CD4-positive, alpha-beta T cell treated with Interleukin-17A for 1 hour (primary cell): Measurements from ENCODE around the gene IDI1.
"Not testable (repeated sequence)": the region's sequence is repeated elsewhere in the genome, so short reads cannot be mapped to it uniquely, and the experiment has no call there.

Experiments used
- DNase-seq: peaks from one replicate; pipeline ENCODE4 v3.0.0-alpha.2; 2020

Gene IDI1

GRCh38 chr10:1048732-1049424 lies at the start of gene IDI1:
IDI1 (minus strand) TSS chr10:1049119; CDS start chr10:1049003, 116 bp downstream.
- peak; percentile 98 for DNase-seq

GRCh38 chr10:1097436-1097835 lies 48.5 kb upstream of the IDI1 start:
- DNase-seq = no peak

- DNase-seq = no peak
These were observed 47.5 kb upstream of the IDI1 start for GRCh38 chr10:1096287-1096889.

- no peak for DNase-seq
These were observed 46.6 kb upstream of the IDI1 start for GRCh38 chr10:1095498-1095897.

- no peak for DNase-seq
These were observed 45.5 kb upstream of the IDI1 start for GRCh38 chr10:1094112-1095057.

GRCh38 chr10:1093696-1094095 lies 44.8 kb upstream of the IDI1 start:
- no peak for DNase-seq

- DNase-seq = no peak
These were observed 41.8 kb upstream of the IDI1 start for GRCh38 chr10:1090696-1091095.

GRCh38 chr10:1089017-1089689 lies 40.2 kb upstream of the IDI1 start:
- no peak for DNase-seq

GRCh38 chr10:1086787-1087186 lies 37.9 kb upstream of the IDI1 start:
- no peak for DNase-seq

- no peak for DNase-seq
These were observed 36.3 kb upstream of the IDI1 start for GRCh38 chr10:1085258-1085657.

- DNase-seq = no peak
These were observed 35.4 kb upstream of the IDI1 start for GRCh38 chr10:1084011-1084950.

- DNase-seq = no peak
These were observed 34.7 kb upstream of the IDI1 start for GRCh38 chr10:1083581-1083980.

GRCh38 chr10:1078668-1079067 lies 29.7 kb upstream of the IDI1 start:
- no peak for DNase-seq

- DNase-seq = peak; percentile 32
These were observed 25.9 kb upstream of the IDI1 start for GRCh38 chr10:1074748-1075308.

- DNase-seq = no peak
These were observed 25.3 kb upstream of the IDI1 start for GRCh38 chr10:1074052-1074747.

GRCh38 chr10:1070919-1071318 lies 22.0 kb upstream of the IDI1 start:
- DNase-seq = no peak

- no peak for DNase-seq
These were observed 19.8 kb upstream of the IDI1 start for GRCh38 chr10:1068380-1069361.

GRCh38 chr10:1066734-1067133 lies 17.8 kb upstream of the IDI1 start:
- DNase-seq = not testable (repeated sequence)

GRCh38 chr10:1064964-1065247 lies 16.0 kb upstream of the IDI1 start:
- DNase-seq = no peak
